Glomerular visceral epithelial cell (primary cell): ENCODE data around the gene CCL2.

Experiments used
- DNase-seq: peaks from one replicate; pipeline ENCODE4 v3.0.0-alpha.2; 2016; ENCODE audit errors: extremely low spot score

Gene CCL2

DNA sequence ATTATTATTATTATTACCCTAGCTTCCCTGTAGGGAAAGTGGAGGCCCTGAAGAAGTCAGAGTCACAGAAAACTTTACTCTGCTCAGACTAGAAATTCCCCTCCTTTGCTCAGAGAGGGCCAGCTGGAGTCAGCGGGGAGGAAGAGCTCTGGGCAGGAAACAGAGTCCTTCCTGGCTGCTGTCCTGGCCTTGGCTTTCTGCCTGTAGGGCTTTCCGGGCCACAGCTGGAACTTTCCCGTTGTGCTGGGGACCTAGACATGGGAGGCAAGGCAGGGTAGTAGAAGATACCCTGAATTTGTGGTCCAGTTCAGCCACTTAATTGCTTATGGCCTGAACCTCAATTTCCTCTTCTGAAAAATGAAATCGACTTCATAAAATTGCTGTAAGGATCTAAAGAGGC, 14.0 kb upstream of the CCL2 start:
- no peak for DNase-seq

DNA sequence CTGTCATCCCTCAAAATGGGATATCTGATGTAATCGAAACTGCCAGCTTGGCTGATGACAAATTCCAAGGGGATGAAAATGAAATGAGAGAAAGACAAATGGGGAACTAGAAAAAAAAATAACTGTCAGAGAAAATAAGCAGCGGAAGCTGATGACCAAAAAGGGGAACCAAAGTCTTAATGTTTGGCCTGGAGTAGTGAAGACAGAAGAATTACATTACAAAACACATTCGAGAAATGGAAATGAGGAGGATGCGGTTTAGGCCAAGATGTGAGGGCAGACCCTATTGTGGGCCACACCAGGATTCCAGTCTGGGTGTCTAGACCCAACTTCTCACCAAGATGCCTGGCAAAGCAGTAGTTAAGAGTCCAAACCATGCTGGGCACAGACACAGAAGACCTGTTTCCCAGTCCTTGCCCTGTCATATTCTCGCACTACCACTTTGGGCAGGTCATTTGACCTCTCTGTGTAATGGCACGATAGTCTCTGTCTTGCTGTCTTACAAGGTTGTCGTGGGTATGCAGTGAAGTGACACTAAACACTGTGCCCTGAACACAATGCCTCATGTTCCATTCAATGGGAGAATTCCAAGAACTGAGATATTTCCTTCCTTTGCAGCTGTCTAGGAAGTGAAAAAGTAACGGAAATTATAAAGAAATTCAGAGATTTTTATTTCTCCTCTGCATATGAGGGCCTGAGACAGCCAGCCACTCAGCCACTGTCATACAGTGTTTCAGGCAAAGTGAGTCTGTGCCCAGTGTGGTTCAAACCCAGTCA, 12.3 kb upstream of the CCL2 start:
- no peak for DNase-seq

DNA sequence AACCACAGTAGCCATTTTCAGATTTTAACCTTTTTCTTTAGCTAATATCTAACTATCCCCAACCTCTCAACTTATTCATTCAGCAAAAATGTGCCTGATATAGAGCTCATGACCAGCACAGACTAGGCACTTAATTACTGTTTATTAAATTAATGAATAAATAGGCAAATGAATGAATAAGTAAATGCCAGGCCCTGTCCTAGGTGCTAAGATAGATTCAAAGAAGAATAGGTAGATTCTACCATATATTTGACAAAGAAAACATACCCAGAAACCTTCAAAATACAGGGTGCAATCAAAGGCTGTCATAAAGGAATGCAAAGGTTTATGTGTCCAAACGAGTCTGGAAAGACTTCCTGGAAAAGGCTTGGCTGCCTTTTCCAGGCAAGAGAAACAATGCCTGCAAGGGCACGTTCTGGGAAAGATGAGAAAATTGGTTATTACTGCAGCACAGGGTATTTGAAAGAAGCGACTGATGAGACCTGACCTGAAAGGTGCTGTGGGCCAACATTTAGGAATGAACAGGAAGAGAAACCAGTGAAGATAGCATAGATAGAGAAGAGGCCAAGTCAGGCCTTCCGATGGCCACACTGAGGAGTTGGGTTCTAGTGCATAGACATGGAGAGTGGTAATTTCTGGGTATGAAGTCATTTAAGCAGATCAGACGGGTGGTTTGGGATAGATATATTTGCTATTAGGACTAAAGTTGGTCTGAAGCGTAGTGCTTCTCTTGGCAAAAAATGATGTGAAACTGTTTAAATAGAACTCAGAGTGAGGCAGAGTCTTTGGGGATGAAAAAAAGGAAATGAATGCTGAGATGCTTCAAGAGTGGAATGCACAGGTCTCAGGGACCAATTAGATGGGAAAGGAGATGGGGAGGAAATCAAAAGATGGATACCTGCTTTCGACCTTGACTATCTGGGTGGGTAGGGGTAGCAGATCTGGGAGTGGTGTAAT, 11.4 kb upstream of the CCL2 start:
- DNase-seq = no peak

DNA sequence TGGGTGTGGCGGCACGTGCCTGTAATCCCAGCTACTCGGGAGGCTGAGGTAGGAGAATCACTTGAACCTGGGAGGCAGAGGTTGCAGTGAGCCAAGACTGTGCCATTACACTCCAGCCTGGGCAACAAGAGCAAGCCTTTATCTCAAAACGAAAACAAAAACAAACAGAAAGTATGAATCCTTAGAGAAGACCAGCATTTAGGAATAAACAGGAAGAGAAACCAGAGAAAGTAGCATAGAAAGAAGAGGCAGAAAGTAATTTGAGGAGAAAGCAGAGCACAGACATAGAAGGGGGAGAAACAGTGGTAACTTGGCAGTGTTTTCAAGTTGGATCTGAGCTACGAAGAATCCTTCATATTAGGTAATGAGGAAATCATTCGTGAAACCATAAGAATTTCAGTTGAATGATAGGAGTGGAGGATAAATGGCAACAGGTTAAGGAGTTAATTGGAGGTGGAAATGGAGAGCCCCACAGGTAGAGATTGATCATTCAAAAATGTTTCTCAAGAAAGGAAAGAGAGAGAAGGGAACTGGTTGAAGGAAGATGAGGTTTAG, 9.7 kb upstream of the CCL2 start:
- DNase-seq = no peak

DNA sequence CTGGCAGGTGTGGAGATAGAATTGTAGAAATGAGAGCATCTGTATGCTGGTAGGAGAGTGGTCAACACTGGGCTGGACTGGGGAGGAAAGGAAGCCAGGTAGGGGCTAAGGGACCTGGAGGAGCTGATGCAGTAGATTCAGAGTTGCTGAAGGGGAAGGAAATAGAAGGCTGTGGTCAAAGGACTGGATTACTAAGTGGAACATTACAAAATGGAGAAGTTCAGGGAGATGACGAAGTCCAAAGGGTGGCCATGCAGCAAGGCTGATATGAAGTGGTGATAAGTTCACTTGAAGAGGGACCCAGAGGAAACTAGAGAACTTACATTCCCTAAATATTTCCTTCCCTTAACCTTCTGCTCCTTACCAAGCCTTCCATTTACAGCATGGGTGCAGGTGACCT, 8.6 kb upstream of the CCL2 start:
- DNase-seq = no peak

DNA sequence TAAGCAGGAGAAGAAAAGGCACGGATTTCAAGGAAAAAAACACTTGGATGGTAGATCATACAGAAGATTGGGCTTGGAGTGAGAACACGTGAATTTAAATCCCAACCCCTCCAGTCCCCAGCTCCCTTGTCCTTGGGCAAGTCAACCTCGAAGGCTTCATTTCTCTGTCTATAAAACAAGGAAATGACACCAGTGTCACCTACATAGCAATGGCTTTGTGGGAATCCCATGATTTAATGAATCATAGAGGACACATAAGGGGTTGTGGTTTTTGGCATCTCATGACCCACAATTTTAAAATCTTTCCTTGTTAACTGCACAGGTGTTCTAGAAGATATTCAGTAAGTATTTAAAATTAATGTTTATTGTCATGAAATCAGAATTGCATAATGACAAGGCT, 8.2 kb upstream of the CCL2 start:
- no peak for DNase-seq

DNA sequence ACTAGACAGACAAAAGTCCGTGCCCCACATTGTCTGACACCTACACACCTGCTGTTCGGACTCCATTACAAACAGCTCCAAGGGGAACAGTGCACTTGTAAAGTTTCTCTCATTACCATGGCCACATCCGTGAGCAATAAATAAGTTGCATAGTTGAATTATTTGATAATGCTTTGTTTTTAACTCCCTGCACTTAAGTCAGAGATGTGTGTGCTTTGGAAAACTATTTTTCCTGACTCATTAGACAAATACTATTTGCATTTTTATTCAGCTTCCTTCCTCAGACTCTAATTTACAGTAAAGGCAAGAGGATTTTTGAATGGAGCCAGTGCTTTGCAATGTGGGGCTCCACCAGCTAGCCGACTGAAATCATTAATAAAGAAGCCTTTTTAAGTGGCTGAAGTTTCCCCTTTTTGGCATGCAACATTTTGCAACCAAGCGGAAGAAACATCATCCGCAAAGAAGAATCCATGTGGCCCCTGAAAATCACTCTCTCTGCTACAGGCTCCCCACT, 6.5 kb upstream of the CCL2 start:
- peak; percentile 61 for DNase-seq

DNA sequence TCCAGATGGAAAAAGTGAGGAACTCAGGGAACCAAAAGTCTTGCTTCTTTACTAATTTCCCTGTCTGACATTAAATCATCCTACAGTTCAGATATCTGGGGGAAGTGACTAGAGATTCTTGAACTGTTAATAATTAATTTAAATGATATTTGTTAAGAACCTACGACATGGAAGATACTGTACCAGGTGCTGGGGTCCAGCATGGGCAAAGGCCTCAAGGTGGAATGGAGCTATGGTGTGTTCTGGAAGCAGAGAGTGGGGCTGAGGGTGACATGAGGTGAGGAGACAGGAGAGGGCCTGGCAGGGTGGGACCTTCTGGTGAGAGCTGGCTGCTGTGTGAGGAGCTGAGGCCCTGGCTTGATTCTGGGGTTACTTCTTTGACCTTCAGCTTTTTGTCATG, 6.0 kb upstream of the CCL2 start:
- no peak for DNase-seq

DNA sequence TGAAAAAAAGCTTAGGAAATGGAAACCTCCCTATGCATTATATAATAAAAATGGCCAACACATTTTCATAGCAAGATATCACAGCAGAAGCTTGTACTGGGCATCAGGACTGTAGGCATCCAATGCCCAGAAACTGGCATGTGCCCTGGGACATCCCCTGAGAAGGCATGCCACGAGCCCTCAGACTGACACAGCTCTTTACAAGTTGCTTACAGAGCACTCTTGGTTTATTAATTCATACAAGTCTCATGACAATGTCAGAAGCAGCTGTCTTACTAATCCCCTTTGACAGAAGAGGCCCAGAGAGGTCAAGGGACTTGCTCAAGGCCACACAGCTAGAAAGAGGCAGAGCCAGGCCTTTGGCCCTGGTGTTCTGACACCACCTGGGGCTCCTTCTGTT, 5.6 kb upstream of the CCL2 start:
- DNase-seq = no peak

DNA sequence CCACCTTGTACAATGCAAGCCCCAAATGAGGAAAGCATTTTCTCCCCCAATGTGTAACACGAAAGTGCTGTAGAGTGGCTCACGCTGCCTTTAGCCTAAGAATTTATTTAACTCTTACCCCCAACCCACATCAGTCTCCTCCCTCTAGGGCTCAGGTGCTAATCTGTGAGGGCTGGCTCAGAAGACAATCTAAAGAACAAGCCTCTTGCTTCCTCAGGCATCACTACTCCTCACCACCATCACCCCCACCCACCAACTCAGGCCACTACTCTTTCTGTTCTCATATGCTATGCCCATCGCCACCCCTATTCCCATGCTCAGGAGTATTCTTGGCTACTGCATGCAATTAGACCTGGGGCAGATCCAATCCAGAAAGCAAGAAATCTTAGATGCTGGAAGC, 3.9 kb upstream of the CCL2 start:
- DNase-seq = no peak

DNA sequence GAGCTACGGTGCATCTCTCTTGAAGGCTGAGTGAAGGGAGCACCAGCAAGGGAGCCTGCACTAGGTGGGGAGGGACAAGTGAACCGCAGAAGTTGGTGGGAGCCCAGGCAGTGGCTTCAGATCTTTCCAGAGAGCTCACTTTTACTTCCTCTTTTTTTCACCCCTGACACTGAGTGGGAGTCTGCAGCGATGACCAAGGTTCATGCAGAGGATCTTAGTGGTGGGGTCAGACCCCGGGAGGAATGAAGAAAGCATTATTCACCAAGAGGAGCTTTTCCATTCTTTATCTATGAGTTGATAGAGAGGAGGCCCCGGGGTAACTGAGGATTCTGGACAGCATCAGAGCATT, 3.0 kb upstream of the CCL2 start:
- no peak for DNase-seq

DNA sequence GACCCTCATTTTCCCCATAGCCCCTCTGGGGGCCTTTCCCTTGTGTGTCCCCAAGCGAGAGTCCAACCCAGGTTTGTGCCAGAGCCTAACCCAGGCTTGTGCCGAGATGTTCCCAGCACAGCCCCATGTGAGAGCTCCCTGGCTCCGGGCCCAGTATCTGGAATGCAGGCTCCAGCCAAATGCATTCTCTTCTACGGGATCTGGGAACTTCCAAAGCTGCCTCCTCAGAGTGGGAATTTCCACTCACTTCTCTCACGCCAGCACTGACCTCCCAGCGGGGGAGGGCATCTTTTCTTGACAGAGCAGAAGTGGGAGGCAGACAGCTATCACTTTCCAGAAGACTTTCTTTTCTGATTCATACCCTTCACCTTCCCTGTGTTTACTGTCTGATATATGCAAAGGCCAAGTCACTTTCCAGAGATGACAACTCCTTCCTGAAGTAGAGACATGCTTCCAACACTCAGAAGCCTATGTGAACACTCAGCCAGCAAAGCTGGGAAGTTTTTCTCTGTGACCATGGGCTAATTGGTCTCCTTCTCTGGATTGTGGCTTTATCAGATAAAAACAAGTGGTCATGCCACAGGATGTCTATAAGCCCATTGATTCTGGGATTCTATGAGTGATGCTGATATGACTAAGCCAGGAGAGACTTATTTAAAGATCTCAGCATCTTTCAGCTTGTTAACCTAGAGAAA, 2.5 kb upstream of the CCL2 start:
- peak; percentile 93 for DNase-seq

DNA sequence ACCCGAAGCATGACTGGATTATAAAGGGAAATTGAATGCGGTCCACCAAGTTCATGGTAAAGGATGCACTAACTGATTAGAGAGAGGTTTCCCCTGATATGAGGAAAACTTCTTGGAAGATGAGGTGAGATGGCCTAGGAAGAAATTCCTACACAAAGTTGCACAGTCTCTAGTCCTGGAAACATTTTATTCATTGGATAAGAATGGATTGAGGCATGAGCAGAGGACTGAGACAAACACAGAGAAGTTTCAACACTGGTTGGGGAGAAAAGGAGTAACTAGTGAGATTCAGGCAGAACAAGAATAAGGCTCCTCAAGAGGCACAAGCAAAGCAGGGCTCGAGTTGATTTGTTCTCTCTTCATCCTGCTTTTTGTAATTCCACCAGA, 2.0 kb upstream of the CCL2 start:
- DNase-seq = no peak

DNA sequence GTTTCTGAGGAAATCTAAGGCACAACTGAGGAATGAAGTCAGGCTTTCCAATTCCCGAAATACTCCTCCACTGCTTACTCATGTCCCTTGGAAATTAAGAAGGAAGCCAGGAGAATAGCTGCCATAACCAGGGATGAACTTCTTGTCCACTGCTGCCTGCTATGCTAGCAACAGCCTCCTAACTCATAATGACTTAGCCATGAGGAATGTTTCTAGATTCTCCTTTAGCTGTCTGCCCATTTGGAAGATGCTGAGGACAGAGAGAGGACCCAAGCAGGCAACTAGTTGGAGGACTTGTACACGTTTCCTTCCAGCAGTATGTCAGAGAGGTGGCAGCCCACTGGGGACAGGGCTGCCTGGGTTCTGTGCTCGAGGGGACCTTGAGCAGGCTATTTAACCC, 939 bp upstream of the CCL2 start:
- peak; percentile 52 for DNase-seq

DNA sequence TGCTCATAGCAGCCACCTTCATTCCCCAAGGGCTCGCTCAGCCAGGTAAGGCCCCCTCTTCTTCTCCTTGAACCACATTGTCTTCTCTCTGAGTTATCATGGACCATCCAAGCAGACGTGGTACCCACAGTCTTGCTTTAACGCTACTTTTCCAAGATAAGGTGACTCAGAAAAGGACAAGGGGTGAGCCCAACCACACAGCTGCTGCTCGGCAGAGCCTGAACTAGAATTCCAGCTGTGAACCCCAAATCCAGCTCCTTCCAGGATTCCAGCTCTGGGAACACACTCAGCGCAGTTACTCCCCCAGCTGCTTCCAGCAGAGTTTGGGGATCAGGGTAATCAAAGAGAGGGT, 272 bp downstream of the CCL2 start:
- no peak for DNase-seq

DNA sequence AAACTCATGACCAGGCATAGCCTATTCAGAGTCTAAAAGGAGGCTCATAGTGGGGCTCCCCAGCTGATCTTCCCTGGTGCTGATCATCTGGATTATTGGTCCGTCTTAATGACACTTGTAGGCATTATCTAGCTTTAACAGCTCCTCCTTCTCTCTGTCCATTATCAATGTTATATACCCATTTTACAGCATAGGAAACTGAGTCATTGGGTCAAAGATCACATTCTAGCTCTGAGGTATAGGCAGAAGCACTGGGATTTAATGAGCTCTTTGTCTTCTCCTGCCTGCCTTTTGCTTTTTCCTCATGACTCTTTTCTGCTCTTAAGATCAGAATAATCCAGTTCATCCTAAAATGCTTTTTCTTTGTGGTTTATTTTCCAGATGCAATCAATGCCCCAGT, 756 bp downstream of the CCL2 start:
- DNase-seq = no peak

DNA sequence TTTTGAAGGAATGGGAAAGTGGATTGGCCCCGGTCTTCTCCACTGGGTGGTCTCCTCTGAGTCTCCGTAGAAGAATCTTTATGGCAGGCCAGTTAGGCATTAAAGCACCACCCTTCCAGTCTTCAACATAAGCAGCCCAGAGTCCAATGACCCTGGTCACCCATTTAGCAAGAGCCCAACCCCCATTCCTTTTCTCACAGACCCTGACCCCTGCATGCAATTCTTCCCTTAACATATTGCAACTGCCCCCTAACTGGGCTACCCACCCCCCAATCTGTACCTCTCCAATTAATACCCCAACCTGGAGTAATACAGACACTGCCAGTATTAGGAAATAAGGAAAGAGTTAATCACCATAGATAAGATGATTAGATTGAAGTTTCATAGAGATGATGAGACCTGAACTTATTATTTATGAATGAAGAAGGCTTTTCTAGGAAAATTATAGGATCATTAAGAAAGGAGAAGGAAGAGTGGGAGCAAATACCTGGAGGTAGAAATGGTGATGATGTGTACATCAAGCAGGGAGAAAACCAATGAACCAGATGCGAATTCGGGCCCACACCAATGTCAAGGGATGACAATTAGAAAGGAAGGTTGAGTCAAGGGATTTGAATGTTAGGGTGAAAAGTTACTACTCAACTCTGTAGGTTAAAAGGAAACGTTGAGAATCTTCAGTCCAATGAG, 2.4 kb downstream of the CCL2 start:
- no peak for DNase-seq

DNA sequence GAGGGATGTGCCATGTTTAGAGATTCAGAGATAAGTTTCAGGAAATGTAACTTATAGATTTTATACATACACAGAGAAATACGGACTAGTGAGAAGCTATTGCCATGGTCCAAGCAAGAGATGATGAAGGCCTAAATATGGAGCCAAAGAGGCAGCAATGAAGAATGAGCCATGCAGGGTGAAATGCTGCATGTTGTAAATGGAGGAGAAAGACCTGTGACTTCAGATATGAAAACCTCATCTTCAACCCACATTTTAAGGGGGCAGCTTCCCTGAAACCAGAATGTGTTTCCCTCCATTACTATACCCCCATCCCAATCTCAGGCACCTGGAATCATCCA, 2.9 kb downstream of the CCL2 start:
- no peak for DNase-seq

DNA sequence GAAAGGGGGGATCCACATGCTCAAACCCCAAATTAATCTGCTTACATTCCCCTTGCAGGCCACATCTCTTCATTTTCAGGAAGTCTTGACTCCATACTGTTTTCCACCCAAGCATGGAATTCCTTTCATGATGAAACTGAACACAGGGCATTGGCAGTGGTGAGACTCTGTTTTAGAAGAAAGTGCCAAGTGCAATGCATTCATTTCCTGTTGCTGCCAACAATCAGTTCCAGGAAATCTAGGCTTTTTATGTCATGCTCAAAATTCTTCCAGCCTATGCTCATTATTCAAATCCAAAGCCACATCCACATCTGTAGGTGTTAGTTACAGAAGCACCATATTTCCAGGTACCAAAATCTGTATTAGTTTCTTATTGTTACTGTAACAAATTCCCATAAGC, 4.1 kb downstream of the CCL2 start:
- no peak for DNase-seq

DNA sequence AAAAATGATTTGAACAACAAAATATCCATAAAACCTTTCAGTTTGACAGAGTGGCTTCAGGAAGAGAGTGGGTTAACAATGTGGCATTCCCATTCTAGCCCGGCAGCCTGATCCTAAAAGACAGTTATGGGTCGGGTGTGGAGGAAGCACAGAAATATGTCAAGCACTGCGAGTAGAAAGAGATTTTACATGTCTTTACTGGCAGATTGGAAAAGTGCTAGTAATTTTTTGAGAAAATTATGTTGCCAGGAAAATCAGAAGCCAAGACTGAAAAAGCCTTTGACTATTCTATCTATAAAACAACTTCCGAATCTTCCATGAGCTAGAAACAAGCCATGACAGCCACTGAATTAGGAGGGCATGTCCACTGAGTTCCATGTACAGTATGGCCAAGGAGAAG, 5.8 kb downstream of the CCL2 start:
- DNase-seq = no peak

DNA sequence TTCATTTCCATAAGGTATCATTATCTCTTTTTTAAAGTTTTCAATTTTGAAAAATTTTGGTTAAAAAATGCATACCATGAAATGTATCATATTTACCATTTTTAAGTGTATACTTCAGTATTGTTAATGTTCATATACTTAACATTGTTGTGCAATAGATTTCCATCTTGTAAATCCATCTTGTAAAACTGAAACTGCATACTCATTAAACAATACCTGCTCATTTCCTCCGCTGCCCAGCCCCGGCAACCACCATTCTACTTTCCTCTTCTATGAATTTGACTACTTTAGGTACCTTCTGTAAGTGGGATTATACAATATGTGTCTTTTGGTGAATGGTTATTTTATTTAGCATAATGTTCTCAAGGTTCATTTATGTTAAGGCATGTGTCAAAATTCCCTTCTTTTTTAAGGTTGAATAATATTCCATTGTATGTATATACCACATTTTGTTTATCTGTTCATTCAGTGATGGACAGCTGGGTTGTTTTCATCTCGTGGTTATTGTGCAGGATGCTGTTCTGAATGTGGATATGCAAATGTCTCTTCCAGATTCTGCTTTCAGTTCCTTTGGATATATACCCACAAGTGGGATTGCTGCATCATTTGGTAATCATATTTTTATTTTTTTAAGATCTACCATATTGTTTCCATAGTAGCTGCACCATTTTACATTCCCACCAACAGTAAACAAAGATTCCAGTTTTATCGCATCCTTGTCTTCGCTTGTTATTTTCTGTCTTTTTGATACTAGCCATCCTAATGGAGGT, 6.7 kb downstream of the CCL2 start:
- DNase-seq = no peak
